ENCODE measurements around the gene ABCD3. TPM values are rescaled to one million over a fixed set of nuclear protein-coding genes. Genes with fewer than 3 reads are reported as not detected.

Gene ABCD3
- total and polyA plus RNA-seq, 9 donors: 10.7 to 32.1 (median 24.8) TPM

GRCh38 chr1:94543893-94544635 lies 125.9 kb downstream of the ABCD3 start:
- intact Hi-C loops (cut with DNase I): loop anchor here in 2 of 4 donors (10.0 kb wide), 1 partner anchor 161 kb away; no protein-coding TSS in a partner anchor
- no peak overlapping the region for H3K4me3 ChIP-seq
- H3K36me3 ChIP-seq: no peaks in the 10 kb centered on the region
- WGBS, 3 donors: 43 to 54% (median 47%) methylated on average over 4 of the region's 4 CpGs
- no peaks in the 10 kb centered on the region for H3K9me3 ChIP-seq
- H3K4me1 ChIP-seq (ENCODE audit: insufficient read depth): peaks cover 9% of the 10 kb centered on the region
- no peak for DNase-seq
- H3K27me3 ChIP-seq: no peaks in the 10 kb centered on the region
- no peak for TF ChIP-seq CTCF (IDR thresholded peaks at IDR 0.05)
- no peak for TF ChIP-seq POLR2A (IDR thresholded peaks at IDR 0.05)
- H3K27ac ChIP-seq: no peak overlapping the region

- no peaks in the 10 kb centered on the region for H3K27me3 ChIP-seq
- intact Hi-C loops (cut with DNase I): loop anchor here in 2 of 4 donors (10.0 kb wide), 1 partner anchor 160 kb away; no protein-coding TSS in a partner anchor
- 26 to 42% (median 33%) methylated on average over 4 of the region's 4 CpGs for whole genome bisulfite sequencing, 3 donors
- TF ChIP-seq POLR2A (IDR thresholded peaks at IDR 0.05) (no peak), CTCF (IDR thresholded peaks at IDR 0.05) (peak in 1 of 3 donors; percentile 11), EP300 (IDR thresholded peaks at IDR 0.05) (no peak)
- H3K4me1 ChIP-seq (ENCODE audit: insufficient read depth): peaks cover 6% of the 10 kb centered on the region
- no peak overlapping the region for H3K4me3 ChIP-seq
- no peaks in the 10 kb centered on the region for H3K9me3 ChIP-seq
- H3K36me3 ChIP-seq: no peaks in the 10 kb centered on the region
- no peak for DNase-seq
- peak overlapping the region in 1 of 2 donors; percentile 7 for H3K27ac ChIP-seq
Observed at GRCh38 chr1:94544706-94545490, 126.7 kb downstream of the ABCD3 start.

- Histone ChIP-seq H3K36me3 (no peaks in the 10 kb centered on the region), H3K4me1 (ENCODE audit: insufficient read depth) (peaks cover 16% of the 10 kb centered on the region), H3K4me3 (no peak overlapping the region), H3K9me3 (no peaks in the 10 kb centered on the region), H3K27me3 (no peaks in the 10 kb centered on the region), H3K27ac (no peak overlapping the region)
- 81 to 87% (median 83%) methylated on average over 5 of the region's 5 CpGs for WGBS, 3 donors
- TF ChIP-seq CTCF (IDR thresholded peaks at IDR 0.05): no peak
- no peak for TF ChIP-seq POLR2A (IDR thresholded peaks at IDR 0.05)
- no peak for TF ChIP-seq EP300 (IDR thresholded peaks at IDR 0.05)
- intact Hi-C loops (cut with DNase I): loop anchor here in 2 of 4 donors (10.0 kb wide), 1 partner anchor 155 kb away; no protein-coding TSS in a partner anchor
- DNase-seq: no peak
Observed at GRCh38 chr1:94549706-94550105, 131.5 kb downstream of the ABCD3 start.

GRCh38 chr1:94550396-94550795 lies 132.2 kb downstream of the ABCD3 start:
- Histone ChIP-seq H3K9me3 (no peaks in the 10 kb centered on the region), H3K36me3 (no peaks in the 10 kb centered on the region), H3K27me3 (no peaks in the 10 kb centered on the region), H3K27ac (no peak overlapping the region), H3K4me3 (no peak overlapping the region), H3K4me1 (ENCODE audit: insufficient read depth) (peaks cover 16% of the 10 kb centered on the region)
- intact Hi-C loops (cut with DNase I): no loop called here
- TF ChIP-seq EP300 (IDR thresholded peaks at IDR 0.05) (no peak), CTCF (IDR thresholded peaks at IDR 0.05) (no peak), POLR2A (IDR thresholded peaks at IDR 0.05) (no peak)
- DNase-seq: no peak
- WGBS, 3 donors: 74 to 84% (median 77%) methylated on average over 6 of the region's 6 CpGs
